SU-DHL-6 (cell line): Measurements from ENCODE around the gene CFAP126.

Experiments
- CTCF ChIP-seq: fragments of 200-600 bp; sonication (generic); IDR thresholded peaks from one replicate; pipeline ENCODE4 v1.5.1; 2017; ENCODE audit warnings: antibody characterized with exemption, mild to moderate bottlenecking, low read length, moderate library complexity; ENCODE audit not compliant: insufficient read depth, poor library complexity, severe bottlenecking
- EZH2phosphoT487 ChIP-seq: fragments of 200-600 bp; sonication (generic), shearing (Covaris generic); conservative IDR thresholded peaks from 2 replicates; pipeline ENCODE4 v1.6.1; 2018; ENCODE audit warnings: mild to moderate bottlenecking, antibody characterized with exemption, low read length, moderate library complexity, mixed read lengths

GRCh38 chr1:161364332-161364731 lies 3.3 kb downstream of the CFAP126 start:
- TF ChIP-seq CTCF (no peak), EZH2phosphoT487 (no peak)
